ENCODE measurements around the gene YWHAG. TPM values are rescaled to one million over a fixed set of nuclear protein-coding genes. Genes with fewer than 3 reads are reported as not detected.

Gene YWHAG
- total and polyA plus RNA-seq, 2 of the 13 experiments (the other 11 are each of a cell fraction or from before 2014, with no cell fraction given) = 36.9 to 67.5 TPM

DNA sequence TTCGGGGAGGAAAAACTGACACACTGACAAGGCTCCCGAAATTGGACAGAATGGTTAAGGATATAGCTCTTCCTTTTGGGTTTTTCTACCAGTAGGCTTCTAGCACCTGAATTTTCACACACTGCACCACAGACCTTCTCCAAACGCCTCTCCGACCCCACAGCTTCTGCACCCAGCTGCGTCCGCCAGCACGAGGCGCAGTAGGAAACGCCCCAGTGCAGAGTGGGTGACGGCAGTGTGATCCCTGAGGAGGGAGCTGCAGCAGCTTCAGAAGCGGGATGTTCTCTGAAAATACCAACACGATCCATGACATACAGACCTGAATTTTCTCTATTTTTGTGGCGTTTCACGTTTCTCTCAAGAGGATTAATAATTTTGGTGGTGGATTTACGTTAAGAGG is 30.4 kb downstream of the YWHAG start:
- no peak overlapping the region for H3K4me3 ChIP-seq (replicated peaks in 1 of 3; ENCODE audit: insufficient read depth in 1 of 3, low read depth in 2 of 3, low read length in 3 of 3)
- BruUV-seq (replicated peaks) = no TSS peak
- ATAC-seq (no peak), FAIRE-seq (no peak), DNase-seq (ENCODE audit: low spot score) (no peak)
- TF ChIP-seq DNMT3B (CRISPR knock-in tag; conservative IDR thresholded peaks at IDR 0.05) (no peak), POLR2G (IDR thresholded peaks at IDR 0.05; ENCODE audit: low read depth, low read length) (0 out of 2 replicates have a peak, but pooled peaks have one; percentile 12)
- H3K4me1 ChIP-seq (ENCODE audit: insufficient read depth, low read length) = peaks cover 13% of the 10 kb centered on the region
- no peak overlapping the region for H3K27ac ChIP-seq (ENCODE audit: extremely low read length, insufficient read depth, low read length)
- peaks cover 36% of the 10 kb centered on the region for H4K20me1 ChIP-seq (ENCODE audit: insufficient read depth, low read length)
- H3K27me3 ChIP-seq (ENCODE audit: control insufficient read depth in 1 of 2, insufficient read depth in 2 of 2, low read length in 2 of 2) = no peaks in the 10 kb centered on the region
- H3K9ac ChIP-seq (ENCODE audit: insufficient read depth, low read depth, low read length) = no peak overlapping the region
- WGBS (ENCODE audit: low lambda C conversion rate) = 99% methylated on average over 15 of the region's 15 CpGs
- POLR2A ChIA-PET = no interaction called here
- CTCF ChIA-PET (ENCODE audit: low intra/inter-chr PET ratio, low total read pairs) = no interaction called here
- in situ Hi-C loops (cut with HindIII; ENCODE audit: extremely low pct_ligation_motif_present, low pct_unique_long_range_greater_than_20kb) (no loop called here), intact Hi-C loops (cut with micrococcal nuclease; ENCODE audit: unreplicated experiment) (no loop called here)
- H3K79me2 ChIP-seq (ENCODE audit: insufficient read depth, low read length) = peaks cover 45% of the 10 kb centered on the region
- no peak overlapping the region for H3K4me2 ChIP-seq (ENCODE audit: low read depth, low read length)
- no peaks in the 10 kb centered on the region for H3K9me3 ChIP-seq (ENCODE audit: low read length)
- H2AFZ ChIP-seq (ENCODE audit: low read length) = no peak overlapping the region
- peaks cover 21 to 58% of the 10 kb centered on the region in 2 experiments for H3K36me3 ChIP-seq (replicated peaks in 1 of 2; ENCODE audit: control insufficient read depth in 1 of 2, insufficient read depth in 2 of 2, low read length in 2 of 2)

DNA sequence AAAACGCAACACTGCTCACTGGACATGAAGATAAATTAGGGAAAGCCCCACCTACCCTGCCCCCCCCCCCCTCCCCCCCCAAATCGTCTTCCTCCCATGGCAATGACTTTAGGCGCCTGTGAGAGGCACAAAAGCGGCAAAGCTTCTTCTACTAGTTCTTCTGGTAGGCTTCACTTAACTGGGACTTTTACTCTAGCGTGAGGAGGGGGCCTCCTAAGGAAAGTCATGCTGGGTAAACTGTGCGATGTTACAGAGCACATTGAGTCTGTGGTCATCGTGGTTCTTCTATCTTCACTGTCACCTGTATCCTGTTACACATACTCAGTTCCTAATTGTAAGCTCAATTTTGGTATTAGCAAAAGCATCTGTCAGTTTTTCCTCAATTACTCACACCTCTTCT is 31.2 kb downstream of the YWHAG start:
- FAIRE-seq (no peak), DNase-seq (ENCODE audit: low spot score) (no peak), ATAC-seq (no peak)
- 86% methylated on average over 7 of the region's 7 CpGs for whole genome bisulfite sequencing (ENCODE audit: low lambda C conversion rate)
- TF ChIP-seq ZNF766 (CRISPR knock-in tag; IDR thresholded peaks at IDR 0.05; ENCODE audit: borderline replicate concordance) (no peak), ZNF17 (CRISPR knock-in tag; IDR thresholded peaks at IDR 0.05) (no peak), KLF13 (CRISPR knock-in tag; IDR thresholded peaks at IDR 0.05) (no peak), REPIN1 (CRISPR knock-in tag; IDR thresholded peaks at IDR 0.05; ENCODE audit: borderline replicate concordance, low read depth) (no peak), MEIS2 (CRISPR knock-in tag; IDR thresholded peaks at IDR 0.05) (no peak), PHF20 (CRISPR knock-in tag; IDR thresholded peaks at IDR 0.05) (no peak), ATRX (CRISPR knock-in tag; IDR thresholded peaks at IDR 0.05; ENCODE audit: borderline replicate concordance) (no peak), MAZ (IDR thresholded peaks at IDR 0.05; ENCODE audit: borderline replicate concordance, low read depth, low read length) (no peak), MAZ (CRISPR knock-in tag; IDR thresholded peaks at IDR 0.05; ENCODE audit: low read depth) (no peak), ZNF354B (CRISPR knock-in tag; IDR thresholded peaks at IDR 0.05) (no peak), ZNF282 (IDR thresholded peaks at IDR 0.05; ENCODE audit: partially characterized antibody) (no peak), ZNF10 (CRISPR knock-in tag; IDR thresholded peaks at IDR 0.05; ENCODE audit: borderline replicate concordance, low read depth) (no peak)
- TF ChIP-seq, protein P1, sequence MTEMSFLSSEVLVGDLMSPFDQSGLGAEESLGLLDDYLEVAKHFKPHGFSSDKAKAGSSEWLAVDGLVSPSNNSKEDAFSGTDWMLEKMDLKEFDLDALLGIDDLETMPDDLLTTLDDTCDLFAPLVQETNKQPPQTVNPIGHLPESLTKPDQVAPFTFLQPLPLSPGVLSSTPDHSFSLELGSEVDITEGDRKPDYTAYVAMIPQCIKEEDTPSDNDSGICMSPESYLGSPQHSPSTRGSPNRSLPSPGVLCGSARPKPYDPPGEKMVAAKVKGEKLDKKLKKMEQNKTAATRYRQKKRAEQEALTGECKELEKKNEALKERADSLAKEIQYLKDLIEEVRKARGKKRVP (CRISPR knock-in tag; IDR thresholded peaks at IDR 0.05) = no peak
- no TSS peak for BruUV-seq (replicated peaks)
- Histone ChIP-seq H2AFZ (ENCODE audit: low read length) (no peak overlapping the region), H3K36me3 (replicated peaks in 1 of 2; ENCODE audit: control insufficient read depth in 1 of 2, insufficient read depth in 2 of 2, low read length in 2 of 2) (peaks cover 21 to 52% of the 10 kb centered on the region in 2 experiments), H3K4me1 (ENCODE audit: insufficient read depth, low read length) (peaks cover 6% of the 10 kb centered on the region), H3K79me2 (ENCODE audit: insufficient read depth, low read length) (peaks cover 38% of the 10 kb centered on the region), H3K4me2 (ENCODE audit: low read depth, low read length) (no peak overlapping the region), H3K4me3 (replicated peaks in 1 of 3; ENCODE audit: insufficient read depth in 1 of 3, low read depth in 2 of 3, low read length in 3 of 3) (no peak overlapping the region), H3K9ac (ENCODE audit: insufficient read depth, low read depth, low read length) (no peak overlapping the region), H4K20me1 (ENCODE audit: insufficient read depth, low read length) (peaks cover 29% of the 10 kb centered on the region), H3K27ac (ENCODE audit: extremely low read length, insufficient read depth, low read length) (no peak overlapping the region), H3K9me3 (ENCODE audit: low read length) (no peaks in the 10 kb centered on the region), H3K27me3 (ENCODE audit: control insufficient read depth in 1 of 2, insufficient read depth in 2 of 2, low read length in 2 of 2) (no peaks in the 10 kb centered on the region)
- intact Hi-C loops (cut with micrococcal nuclease; ENCODE audit: unreplicated experiment) = no loop called here
- ChIA-PET POLR2A (no interaction called here), CTCF (ENCODE audit: low intra/inter-chr PET ratio, low total read pairs) (no interaction called here)
- in situ Hi-C loops (cut with HindIII; ENCODE audit: extremely low pct_ligation_motif_present, low pct_unique_long_range_greater_than_20kb) = no loop called here
